GM23338 (cell line): ENCODE data around the gene NNAT. TPM values are rescaled to one million over a fixed set of nuclear protein-coding genes. Genes with fewer than 3 reads are reported as not detected.

Source experiments
- ATAC-seq: fragments of 200-7000 bp; cut with Tn5 transposase; 3 replicates; pipeline ENCODE4 v1.9.1; 2020
- DNase-seq: peaks from one replicate; pipeline ENCODE4 v3.0.0-alpha.2; 2015; ENCODE audit warnings: low spot score
- H2AFZ ChIP-seq: fragments of 200-600 bp; sonication (generic); 2 replicates; pipeline ENCODE4 v1.8.0; 2016; ENCODE audit warnings: antibody characterized with exemption, mild to moderate bottlenecking, moderate library complexity
- H3F3A ChIP-seq: fragments of 200-600 bp; sonication (generic); replicated peaks from 2 replicates; pipeline ENCODE4 v1.8.0; 2017; ENCODE audit warnings: antibody characterized with exemption, mixed run types, low read depth
- H3K27ac ChIP-seq: fragments of 200-600 bp; sonication (generic); 2 replicates; pipeline ENCODE4 v1.6.1; 2016; ENCODE audit warnings: low read depth
- H3K27me3 ChIP-seq: fragments of 200-600 bp; sonication (generic); 2 replicates; pipeline ENCODE4 v1.8.0; 2016; ENCODE audit warnings: mild to moderate bottlenecking, mixed run types, moderate library complexity; ENCODE audit not compliant: insufficient read depth
- H3K36me3 ChIP-seq: fragments of 200-600 bp; sonication (generic); 2 replicates; pipeline ENCODE4 v1.8.0; 2016; ENCODE audit warnings: mild to moderate bottlenecking; ENCODE audit not compliant: insufficient read depth
- H3K4me1 ChIP-seq: fragments of 200-600 bp; sonication (generic); 2 replicates; pipeline ENCODE4 v1.8.0; 2016; ENCODE audit warnings: mild to moderate bottlenecking, moderate library complexity; ENCODE audit not compliant: insufficient read depth
- H3K4me2 ChIP-seq: fragments of 200-600 bp; sonication (generic); 2 replicates; pipeline ENCODE4 v1.7.1; 2017; ENCODE audit warnings: mixed run types
- H3K4me3 ChIP-seq: fragments of 200-600 bp; sonication (generic); 2 replicates; pipeline ENCODE4 v1.6.1; 2016; ENCODE audit warnings: mixed run types
- H3K79me2 ChIP-seq: fragments of 200-600 bp; sonication (generic); replicated peaks from 2 replicates; pipeline ENCODE4 v1.8.0; 2017; ENCODE audit warnings: mild to moderate bottlenecking; ENCODE audit not compliant: insufficient read depth
- H3K9me2 ChIP-seq: fragments of 200-600 bp; sonication (generic); 2 replicates; pipeline ENCODE4 v1.8.0; 2017; ENCODE audit not compliant: insufficient read depth
- H4K20me1 ChIP-seq: fragments of 200-600 bp; sonication (generic); replicated peaks from 2 replicates; pipeline ENCODE4 v1.8.0; 2017; ENCODE audit warnings: mild to moderate bottlenecking; ENCODE audit not compliant: insufficient read depth
- H3K27ac Mint-ChIP-seq: 2 replicates; pipeline ENCODE4 v1.8.0; 2020; ENCODE audit warnings: inconsistent platforms, mild to moderate bottlenecking, moderate library complexity, mixed read lengths
- H3K27me3 Mint-ChIP-seq: 3 replicates; pipeline ENCODE4 v1.8.0; 2022; ENCODE audit warnings: low read depth, mild to moderate bottlenecking, moderate library complexity, mixed read lengths, inconsistent platforms; ENCODE audit not compliant: insufficient read depth, poor library complexity
- H3K36me3 Mint-ChIP-seq: 3 replicates; pipeline ENCODE4 v1.8.0; 2021; ENCODE audit warnings: low read depth, mild to moderate bottlenecking, inconsistent platforms, moderate library complexity, mixed read lengths
- H3K4me1 Mint-ChIP-seq: 3 replicates; pipeline ENCODE4 v1.8.0; 2020; ENCODE audit warnings: mild to moderate bottlenecking, inconsistent platforms, mixed read lengths
- H3K4me3 Mint-ChIP-seq: 3 replicates; pipeline ENCODE4 v1.8.0; 2021; ENCODE audit warnings: moderate library complexity, mild to moderate bottlenecking, inconsistent platforms, mixed read lengths
- H3K9me3 Mint-ChIP-seq: 3 replicates; pipeline ENCODE4 v1.8.0; 2020; ENCODE audit warnings: moderate library complexity, mild to moderate bottlenecking, inconsistent platforms, mixed read lengths
- CREB1 ChIP-seq: fragments of 250-450 bp; sonication (Bioruptor Pico); IDR thresholded peaks from 2 replicates; pipeline ENCODE4 v1.5.0; 2020; ENCODE audit warnings: low read depth, mild to moderate bottlenecking, moderate library complexity
- CTCF ChIP-seq, 2 experiments: fragments of 200-600 bp in 1 of 2; sonication (generic) in 1 of 2; conservative IDR thresholded peaks; 2 replicates each; pipeline versions ENCODE4 v1.5.1 to v1.6.1; 2016 to 2017; ENCODE audit warnings: antibody characterized with exemption in 2 of 2, low read depth in 2 of 2, mild to moderate bottlenecking in 2 of 2, moderate library complexity in 1 of 2
- ETS1 ChIP-seq: IDR thresholded peaks from 2 replicates; pipeline ENCODE4 v1.6.1; 2016; ENCODE audit warnings: antibody characterized with exemption
- EZH2 ChIP-seq: fragments of 200-600 bp; sonication (generic); IDR thresholded peaks from one replicate; pipeline ENCODE4 v1.8.0; 2017; ENCODE audit warnings: antibody characterized with exemption, mild to moderate bottlenecking, low read depth; ENCODE audit not compliant: unreplicated experiment
- EZH2phosphoT487 ChIP-seq: fragments of 200-600 bp; sonication (generic); IDR thresholded peaks from one replicate; pipeline ENCODE4 v1.8.1; 2018; ENCODE audit warnings: antibody characterized with exemption; ENCODE audit not compliant: unreplicated experiment
- JUNB ChIP-seq: IDR thresholded peaks from one replicate; pipeline ENCODE4 v1.6.1; 2016; ENCODE audit warnings: antibody characterized with exemption; ENCODE audit not compliant: unreplicated experiment
- NANOG ChIP-seq: IDR thresholded peaks from 2 replicates; pipeline ENCODE4 v1.6.1; 2016; ENCODE audit warnings: antibody characterized with exemption, borderline replicate concordance
- POLR2AphosphoS5 ChIP-seq: IDR thresholded peaks from 2 replicates; pipeline ENCODE4 v1.6.1; 2016; ENCODE audit warnings: antibody characterized with exemption, low read depth
- REST ChIP-seq: IDR thresholded peaks from one replicate; pipeline ENCODE4 v1.6.1; 2018; ENCODE audit warnings: antibody characterized with exemption; ENCODE audit not compliant: unreplicated experiment
- STAT1 ChIP-seq: IDR thresholded peaks from one replicate; pipeline ENCODE4 v1.6.1; 2016; ENCODE audit warnings: antibody characterized with exemption; ENCODE audit not compliant: unreplicated experiment
- ZNF114 ChIP-seq: fragments of 250-450 bp; sonication (Bioruptor Pico); IDR thresholded peaks from 2 replicates; pipeline ENCODE4 v1.5.0; 2020; ENCODE audit warnings: mild to moderate bottlenecking, moderate library complexity
- ZNF331 ChIP-seq: fragments of 250-450 bp; sonication (Bioruptor Pico); IDR thresholded peaks from 2 replicates; pipeline ENCODE4 v1.5.0; 2020; ENCODE audit warnings: low read depth, mild to moderate bottlenecking, moderate library complexity
- ZNF462 ChIP-seq: fragments of 250-450 bp; sonication (Bioruptor Pico); IDR thresholded peaks from 2 replicates; pipeline ENCODE4 v1.5.0; 2020; ENCODE audit warnings: mild to moderate bottlenecking, moderate library complexity
- polyA plus RNA-seq: library from polyadenylated mRNA; unstranded; fragments of >200 nt; fragmentation: Nextera tagmentation; extraction: Ambion mirVana; gene quantifications from 2 replicates; pipeline ENCODE4 v1.2.1, GENCODE V29; 2016
- total RNA-seq: library from RNA; depleted of rRNA; stranded (reverse); fragments of >200 nt; shearing (Covaris generic); gene quantifications from 2 replicates; pipeline ENCODE4 v1.2.3, GENCODE V29; 2014

NNAT gene
- total and polyA plus RNA-seq, 2 experiments from 2014 or later: 4.3 to 4.9 TPM

GRCh38 chr20:37562695-37563480 lies 41.8 kb downstream of the NNAT start:
- no peaks in the 10 kb centered on the region for H3K36me3 Mint-ChIP-seq
- H3K27ac Mint-ChIP-seq: no peak overlapping the region
- no peaks in the 10 kb centered on the region for H3F3A ChIP-seq
- H3K27me3 ChIP-seq: no peaks in the 10 kb centered on the region
- TF ChIP-seq NANOG: no peak
- TF ChIP-seq REST: no peak
- no peak for TF ChIP-seq CREB1 (CRISPR knock-in tag)
- no peak for TF ChIP-seq ZNF331 (CRISPR knock-in tag)
- no peak for TF ChIP-seq STAT1
- TF ChIP-seq EZH2: no peak
- no peak for TF ChIP-seq ETS1
- no peak for TF ChIP-seq CTCF (conservative IDR thresholded peaks at IDR 0.05; ENCODE audit: low read depth in 2 of 2)
- TF ChIP-seq JUNB: no peak
- no peak for TF ChIP-seq ZNF462 (CRISPR knock-in tag)
- no peak for TF ChIP-seq POLR2AphosphoS5
- TF ChIP-seq EZH2phosphoT487: no peak
- no peak for TF ChIP-seq ZNF114 (CRISPR knock-in tag)
- no peak overlapping the region for H3K4me3 ChIP-seq
- H4K20me1 ChIP-seq: no peaks in the 10 kb centered on the region
- no peak overlapping the region for H3K4me2 ChIP-seq
- peaks cover 23% of the 10 kb centered on the region for H3K4me1 Mint-ChIP-seq
- H3K4me3 Mint-ChIP-seq: no peak overlapping the region
- no peaks in the 10 kb centered on the region for H3K9me3 Mint-ChIP-seq
- no peak for DNase-seq
- H3K4me1 ChIP-seq: peaks cover 22% of the 10 kb centered on the region
- H3K79me2 ChIP-seq: no peaks in the 10 kb centered on the region
- H3K9me2 ChIP-seq: no peaks in the 10 kb centered on the region
- H2AFZ ChIP-seq: no peak overlapping the region
- H3K27ac ChIP-seq: no peak overlapping the region
- peaks cover 6% of the 10 kb centered on the region for H3K27me3 Mint-ChIP-seq
- no peak for ATAC-seq
- H3K36me3 ChIP-seq: no peaks in the 10 kb centered on the region; the same call in 1 of the 2 replicates
